Muscle of leg (tissue), 11 donors: ENCODE measurements around the gene KIAA1755. TPM values are rescaled to one million over a fixed set of nuclear protein-coding genes. Genes with fewer than 3 reads are reported as not detected.
"Not testable (repeated sequence)": the region's sequence is repeated elsewhere in the genome, so short reads cannot be mapped to it uniquely, and the experiment has no call there.

Source experiments
- DNase-seq: peaks from one replicate; pipeline ENCODE4 v3.0.0; 2013
- H3K27ac ChIP-seq: one replicate; pipeline ENCODE4 v1.5.1; 2013; ENCODE audit warnings: mild to moderate bottlenecking, low read length, control low read depth
- H3K27me3 ChIP-seq: one replicate; pipeline ENCODE4 v1.6.1; 2013; ENCODE audit warnings: low read length; ENCODE audit not compliant: control insufficient read depth, insufficient read depth
- H3K36me3 ChIP-seq: one replicate; pipeline ENCODE4 v1.6.1; 2013; ENCODE audit warnings: low read length; ENCODE audit not compliant: control insufficient read depth, insufficient read depth
- H3K4me1 ChIP-seq: one replicate; pipeline ENCODE4 v1.6.1; 2013; ENCODE audit warnings: low read length; ENCODE audit not compliant: control insufficient read depth, insufficient read depth
- H3K4me3 ChIP-seq: one replicate; pipeline ENCODE4 v1.5.1; 2013; ENCODE audit warnings: low read length, control low read depth
- H3K9me3 ChIP-seq: replicated peaks from 2 replicates; pipeline ENCODE4 v1.6.1; 2013; ENCODE audit warnings: low read depth, low read length; ENCODE audit not compliant: control insufficient read depth
- WGBS: methylation state at CpG from one replicate; pipeline ENCODE4 v1.1.5; 2013; ENCODE audit warnings: missing lambda C conversion rate; ENCODE audit not compliant: insufficient coverage; 5-methylcytosine and 5-hydroxymethylcytosine counted together
- polyA plus RNA-seq, 8 donors: library from polyadenylated mRNA; unstranded; fragments of 120-200 nt; gene quantifications; one replicate each; pipeline versions ENCODE4 v1.2.1 to v1.2.3, GENCODE V29; 2013; ENCODE audit warnings: inconsistent platforms in 1 of 8, low replicate concordance in 1 of 8; ENCODE audit not compliant: insufficient read length in 8 of 8, insufficient read depth in 1 of 8
- total RNA-seq: library from RNA; stranded (reverse); fragments of 120-200 nt; gene quantifications from one replicate; pipeline ENCODE4 v1.2.4, GENCODE V29; 2013

Gene KIAA1755
- total and polyA plus RNA-seq, 9 donors: 5.0 to 19.6 (median 9.7) TPM

DNA sequence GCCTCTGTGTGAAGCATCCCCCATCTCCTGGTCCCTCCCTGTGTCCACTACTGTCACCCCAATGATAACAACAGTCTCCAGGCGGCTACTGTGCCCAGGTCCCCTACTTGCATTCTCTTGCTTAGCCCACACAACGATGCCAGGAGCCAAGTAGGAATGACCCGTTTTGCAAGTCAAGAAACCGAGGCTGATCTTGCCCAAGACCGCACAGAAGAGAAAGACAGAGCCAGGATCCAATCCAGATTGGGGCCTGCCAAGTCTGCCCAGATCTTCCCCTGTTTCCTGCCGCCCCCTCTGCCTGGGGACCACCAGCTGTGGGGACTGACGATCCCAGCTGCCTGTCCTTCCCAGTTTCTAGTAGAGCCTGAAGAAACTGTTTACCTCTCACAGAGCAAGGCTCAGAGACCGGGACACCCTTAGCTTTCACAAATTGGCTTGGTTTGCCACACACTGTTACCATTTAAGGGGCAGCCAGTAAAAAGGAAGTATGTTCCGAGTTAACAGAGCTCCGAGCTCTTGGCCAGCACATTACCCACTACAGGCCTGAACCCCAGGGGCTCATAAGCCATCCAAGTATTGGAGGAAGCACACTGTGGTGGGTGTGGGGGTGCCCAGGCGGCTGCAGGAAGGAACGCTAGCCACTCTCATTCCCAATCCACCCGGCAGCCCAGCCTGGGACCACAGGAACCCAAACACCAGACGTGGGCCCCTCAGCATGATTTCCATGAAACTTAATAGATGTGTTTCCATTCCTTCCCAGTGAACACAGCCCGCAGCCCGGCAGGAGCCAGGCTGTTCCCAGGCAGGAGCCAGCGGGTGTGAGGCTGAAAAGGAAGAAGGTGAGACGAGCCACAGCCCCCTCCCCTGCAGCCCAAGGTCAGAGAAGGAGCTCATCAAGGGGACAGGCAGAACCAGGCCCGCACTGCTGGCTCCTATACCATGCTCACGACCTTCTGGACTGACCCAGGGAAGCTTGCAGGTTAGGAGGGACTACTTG lies 7.9 kb downstream of the KIAA1755 start:
- no peak overlapping the region for H3K4me3 ChIP-seq
- peak; percentile 72 for DNase-seq
- peaks cover 31% of the 10 kb centered on the region for H3K4me1 ChIP-seq
- H3K27me3 ChIP-seq: no peaks in the 10 kb centered on the region
- H3K36me3 ChIP-seq: no peaks in the 10 kb centered on the region
- H3K27ac ChIP-seq: peak overlapping the region; percentile 81
- H3K9me3 ChIP-seq: no peaks in the 10 kb centered on the region
- WGBS: 42% methylated on average over 9 of the region's 20 CpGs

DNA sequence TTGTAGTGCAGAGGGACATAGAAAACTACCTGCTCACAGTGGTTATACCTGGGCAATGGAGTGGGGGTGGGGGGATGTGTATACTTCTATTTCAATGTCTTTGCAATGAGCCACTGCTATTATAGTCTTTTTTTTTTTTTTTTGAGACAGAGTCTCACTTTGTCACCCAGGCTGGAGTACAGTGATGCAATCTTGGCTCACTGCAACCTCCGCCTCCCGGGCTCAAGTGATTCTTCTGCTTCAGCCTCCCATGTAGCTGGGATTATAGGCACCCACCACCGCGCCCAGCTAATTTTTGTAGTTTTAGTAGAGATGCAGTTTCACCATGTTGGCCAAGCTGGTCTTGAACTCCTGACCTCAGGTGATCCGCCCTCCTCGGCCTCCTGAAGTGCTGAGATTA lies 9.1 kb downstream of the KIAA1755 start:
- WGBS: 70% methylated on average over 4 of the region's 6 CpGs
- H3K9me3 ChIP-seq, H3K36me3 ChIP-seq, H3K4me3 ChIP-seq, H3K27me3 ChIP-seq, DNase-seq, H3K27ac ChIP-seq: not testable (repeated sequence)
- H3K4me1 ChIP-seq: peaks cover 41% of the 10 kb centered on the region

DNA sequence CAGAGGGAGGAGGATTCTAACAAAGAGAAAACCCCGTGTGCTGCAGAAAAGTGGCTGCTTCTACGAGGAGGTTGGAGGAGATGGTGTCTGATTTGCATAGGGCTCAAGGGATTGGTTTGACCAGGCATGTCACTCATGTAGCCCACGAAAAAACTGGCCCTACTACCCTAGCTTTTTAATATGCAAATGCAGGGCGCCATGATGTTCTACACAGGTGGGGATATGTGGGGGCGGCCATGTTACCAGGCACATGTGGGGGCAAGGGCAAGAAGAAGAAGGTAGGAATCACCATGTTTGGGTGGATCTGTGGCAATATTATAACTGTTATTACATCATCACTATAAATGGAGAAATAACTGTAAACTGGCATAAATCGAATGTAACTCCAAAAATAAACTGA lies 9.9 kb downstream of the KIAA1755 start:
- peaks cover 44% of the 10 kb centered on the region for H3K4me1 ChIP-seq
- H3K4me3 ChIP-seq: no peak overlapping the region
- H3K9me3 ChIP-seq: no peaks in the 10 kb centered on the region
- 50% methylated on average over 1 of the region's 6 CpGs for WGBS
- no peaks in the 10 kb centered on the region for H3K36me3 ChIP-seq
- H3K27me3 ChIP-seq: no peaks in the 10 kb centered on the region
- no peak for DNase-seq
- H3K27ac ChIP-seq: no peak overlapping the region

DNA sequence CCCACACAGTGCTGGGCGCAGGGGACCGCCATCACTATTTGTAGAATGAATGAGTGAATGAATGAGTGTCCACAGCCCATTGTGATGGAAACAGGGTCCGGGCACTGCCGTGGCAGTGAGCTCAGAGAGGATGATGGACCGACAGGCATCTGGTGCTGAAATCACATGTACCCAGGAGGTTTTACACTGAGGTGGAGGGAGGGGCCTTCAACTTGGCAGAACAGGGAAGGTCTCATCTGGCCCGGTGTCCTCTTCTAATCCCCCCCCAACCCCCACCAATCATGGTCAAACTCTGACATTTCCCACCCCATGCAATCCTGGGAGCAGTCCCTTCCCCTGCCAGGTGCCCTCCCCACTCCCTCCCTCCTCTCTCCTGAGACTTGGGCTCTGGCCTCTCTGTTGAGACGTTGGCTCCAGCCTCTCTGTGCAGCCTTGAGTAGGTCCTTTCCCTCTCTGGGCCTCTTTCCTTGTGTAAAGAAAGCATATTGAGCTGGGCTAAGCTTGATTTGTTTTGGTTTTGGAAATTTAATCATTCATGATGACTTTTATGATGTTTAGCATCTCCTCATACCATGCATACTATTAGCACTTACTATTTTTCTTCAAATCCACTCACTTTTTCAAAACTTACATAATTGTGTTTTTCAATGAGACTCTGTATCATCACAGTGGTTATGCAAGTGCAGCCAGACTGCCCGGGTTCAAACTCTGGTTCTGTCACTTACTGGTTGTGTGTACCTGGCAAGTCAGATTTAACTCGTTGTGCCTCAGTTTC lies 10.8 kb downstream of the KIAA1755 start:
- H3K9me3 ChIP-seq: no peaks in the 10 kb centered on the region
- no peak overlapping the region for H3K27ac ChIP-seq
- DNase-seq: no peak
- no peaks in the 10 kb centered on the region for H3K27me3 ChIP-seq
- WGBS: 69% methylated on average over 5 of the region's 9 CpGs
- H3K36me3 ChIP-seq: no peaks in the 10 kb centered on the region
- H3K4me3 ChIP-seq: no peak overlapping the region
- H3K4me1 ChIP-seq: peaks cover 37% of the 10 kb centered on the region

DNA sequence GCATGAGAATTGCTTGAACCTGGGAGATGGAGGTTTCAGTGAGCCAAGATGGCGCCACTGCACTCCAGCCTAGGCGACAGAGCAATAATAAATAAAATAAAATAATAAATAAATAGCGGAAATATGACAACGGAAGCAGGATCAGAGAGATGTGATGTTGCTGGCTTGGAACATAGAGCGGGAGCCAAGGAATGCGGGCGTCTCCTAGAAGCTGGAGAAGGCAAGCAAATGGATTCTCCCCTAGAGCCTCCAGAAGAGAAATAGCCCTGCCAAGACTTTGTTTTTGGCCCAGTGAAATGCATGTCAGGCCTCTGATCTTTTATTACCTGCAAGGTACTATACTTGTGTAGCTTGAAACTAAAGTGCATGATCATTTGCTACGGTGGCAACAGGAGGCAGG lies 12.4 kb downstream of the KIAA1755 start:
- no peaks in the 10 kb centered on the region for H3K36me3 ChIP-seq
- H3K4me3 ChIP-seq: no peak overlapping the region
- H3K4me1 ChIP-seq: peaks cover 36% of the 10 kb centered on the region
- peak overlapping the region; percentile 79 for H3K27ac ChIP-seq
- H3K9me3 ChIP-seq: peaks cover 2% of the 10 kb centered on the region
- WGBS: 24% methylated on average over 4 of the region's 8 CpGs
- DNase-seq: peak; percentile 93
- H3K27me3 ChIP-seq: no peaks in the 10 kb centered on the region

DNA sequence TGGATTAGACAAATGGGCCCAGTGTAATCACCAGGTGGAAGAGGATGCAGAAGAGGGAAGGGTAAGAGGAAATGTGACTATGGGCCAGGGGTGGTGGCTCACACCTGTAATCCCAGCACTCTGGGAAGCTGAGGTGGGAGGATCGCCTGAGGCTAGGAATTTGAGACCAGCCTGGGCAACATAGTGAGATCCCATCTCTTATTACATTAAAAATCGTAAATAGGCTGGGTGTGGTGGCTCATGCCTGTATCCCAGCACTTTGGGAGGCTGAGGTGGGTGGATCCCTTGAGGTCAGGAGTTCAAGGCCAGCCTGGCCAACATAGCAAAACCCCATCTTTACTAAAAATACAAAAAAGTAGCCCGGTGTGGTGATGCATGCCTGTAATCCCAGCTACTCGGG lies 12.8 kb downstream of the KIAA1755 start:
- DNase-seq, H3K4me3 ChIP-seq, H3K36me3 ChIP-seq, H3K27me3 ChIP-seq, H3K9me3 ChIP-seq: not testable (repeated sequence)
- H3K4me1 ChIP-seq: peaks cover 32% of the 10 kb centered on the region
- H3K27ac ChIP-seq: peak overlapping the region; percentile 79
- no CpG with 5 or more reads among the region's 4 CpGs for WGBS

DNA sequence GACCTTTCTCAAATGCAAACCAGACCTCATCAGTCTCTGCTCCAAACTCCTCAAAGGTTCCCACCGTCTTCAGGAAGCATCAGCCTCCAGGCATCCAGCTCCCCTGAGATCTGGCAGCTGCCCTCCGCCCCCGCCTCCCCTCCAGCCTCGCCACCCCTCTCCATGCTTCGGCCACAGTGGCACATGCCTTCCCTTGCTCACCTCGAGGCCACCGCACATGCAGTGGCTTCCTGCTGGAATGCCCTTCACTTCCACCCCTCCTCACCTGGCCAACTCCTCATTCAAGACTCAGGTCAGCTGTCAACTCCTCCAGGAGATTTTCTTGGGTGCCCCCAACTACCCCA lies 13.4 kb downstream of the KIAA1755 start:
- Histone ChIP-seq H3K9me3 (peaks cover 7% of the 10 kb centered on the region), H3K4me1 (peaks cover 26% of the 10 kb centered on the region), H3K27ac (peak overlapping the region; percentile 79), H3K27me3 (no peaks in the 10 kb centered on the region), H3K36me3 (no peaks in the 10 kb centered on the region), H3K4me3 (no peak overlapping the region)
- WGBS: 29% methylated on average over 7 of the region's 7 CpGs
- no peak for DNase-seq

DNA sequence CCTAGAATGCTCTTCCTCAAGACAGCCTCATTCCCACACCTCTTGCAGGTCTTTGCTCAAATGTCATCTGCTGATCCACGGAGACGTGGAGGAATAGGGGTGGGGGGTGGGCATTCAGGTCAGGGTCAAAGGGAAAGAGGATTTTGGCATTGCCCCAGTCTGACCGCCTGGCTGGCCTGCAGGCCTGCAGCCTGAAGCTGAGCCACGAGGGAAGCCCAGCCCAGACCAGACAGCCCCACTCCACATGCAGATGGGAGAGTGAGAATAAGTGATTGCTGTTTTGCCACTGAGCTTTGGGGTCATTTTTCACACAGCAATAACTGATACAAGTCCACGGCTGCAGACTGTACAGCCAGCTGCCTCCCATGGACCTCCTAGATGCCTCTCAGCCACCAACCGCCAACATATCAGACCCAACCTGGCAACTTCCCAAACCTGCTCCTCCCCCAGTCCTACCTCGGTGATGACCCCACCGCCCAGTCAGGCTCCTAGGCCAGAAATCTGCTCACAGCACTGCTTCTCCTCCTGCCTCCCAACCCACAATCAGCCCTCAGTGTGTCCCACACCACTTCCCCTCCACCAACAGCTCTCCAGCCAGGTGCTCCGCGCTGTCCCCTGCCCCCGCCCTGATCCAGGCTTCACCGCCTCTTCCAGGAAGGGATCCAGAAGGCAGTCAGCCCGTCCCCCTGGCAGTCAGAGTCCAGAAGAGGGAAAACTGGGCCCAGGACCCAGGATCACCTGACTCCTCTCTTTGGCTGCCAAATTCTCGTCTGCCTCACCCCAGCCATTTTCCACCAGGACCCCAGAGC lies 14.0 kb downstream of the KIAA1755 start:
- H3K9me3 ChIP-seq: peaks cover 11% of the 10 kb centered on the region

DNA sequence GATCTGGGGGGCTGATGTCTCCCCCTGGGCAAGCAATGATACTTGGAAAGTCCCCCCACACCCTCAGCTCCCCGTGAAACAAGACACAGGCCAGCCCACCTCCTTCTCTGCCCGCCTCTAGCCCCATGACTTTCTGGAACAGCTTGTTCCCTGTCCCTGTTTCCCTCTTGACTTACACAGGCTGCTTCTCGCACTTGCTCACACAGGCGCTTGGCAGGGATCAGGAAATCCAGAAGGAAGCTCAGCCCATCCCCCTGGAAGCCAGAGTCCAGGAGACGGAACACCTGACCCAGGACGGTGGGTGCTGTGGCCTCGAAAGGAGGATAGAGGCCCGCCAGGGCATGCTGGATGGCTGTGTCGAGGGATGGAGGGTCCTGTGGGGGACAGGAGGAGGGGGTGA lies 14.8 kb downstream of the KIAA1755 start:
- H3K36me3 ChIP-seq: no peaks in the 10 kb centered on the region
- peak; percentile 58 for DNase-seq
- no peak overlapping the region for H3K4me3 ChIP-seq
- peak overlapping the region; percentile 79 for H3K27ac ChIP-seq
- no peaks in the 10 kb centered on the region for H3K27me3 ChIP-seq
- 64% methylated on average over 6 of the region's 9 CpGs for WGBS
- peaks cover 12% of the 10 kb centered on the region for H3K9me3 ChIP-seq
- H3K4me1 ChIP-seq: peaks cover 22% of the 10 kb centered on the region

More for the DNA sequence above, 14.0 kb downstream of the KIAA1755 start:
- Histone ChIP-seq H3K4me1 (peaks cover 23% of the 10 kb centered on the region), H3K27ac (peak overlapping the region; percentile 79), H3K36me3 (no peaks in the 10 kb centered on the region), H3K4me3 (no peak overlapping the region), H3K27me3 (no peaks in the 10 kb centered on the region)
- 12% methylated on average over 10 of the region's 14 CpGs for WGBS
- peak; percentile 96 for DNase-seq

DNA sequence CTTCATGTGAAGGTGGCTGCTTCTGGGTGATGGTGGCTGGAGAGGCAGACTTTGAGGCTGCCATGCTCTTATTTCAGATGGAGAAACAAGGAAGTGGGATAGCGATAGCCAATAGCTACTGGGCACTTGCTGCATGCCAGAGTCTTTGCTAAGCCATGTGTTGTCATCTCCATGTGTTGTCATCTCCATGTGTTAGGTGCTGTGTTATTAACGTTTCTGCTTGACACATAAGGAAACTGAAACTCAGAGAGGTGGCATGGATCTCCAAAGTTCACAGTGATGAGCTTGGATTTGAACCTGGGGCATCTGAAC lies 16.9 kb downstream of the KIAA1755 start:
- Histone ChIP-seq H3K4me1 (peaks cover 37% of the 10 kb centered on the region), H3K36me3 (no peaks in the 10 kb centered on the region), H3K27me3 (no peaks in the 10 kb centered on the region), H3K27ac (no peak overlapping the region), H3K9me3 (peaks cover 12% of the 10 kb centered on the region), H3K4me3 (no peak overlapping the region)
- DNase-seq: no peak
- WGBS: 100% methylated on average over 1 of the region's 2 CpGs
